ENCODE data around the gene PKD2. TPM values are rescaled to one million over a fixed set of nuclear protein-coding genes. Genes with fewer than 3 reads are reported as not detected.

The PKD2 gene
- total and polyA plus RNA-seq, 2 of the 13 experiments (the other 11 are each of a cell fraction or from before 2014, with no cell fraction given) = 5.6 to 9.1 TPM

GRCh38 chr4:88093874-88094273 is 86.4 kb downstream of the PKD2 start:
- POLR2A ChIA-PET = no interaction called here
- intact Hi-C loops (cut with micrococcal nuclease; ENCODE audit: unreplicated experiment) = no loop called here
- TF ChIP-seq ZFYVE20 (CRISPR knock-in tag; IDR thresholded peaks at IDR 0.05; ENCODE audit: borderline replicate concordance, low read depth) (no peak), KAT8 (CRISPR knock-in tag; IDR thresholded peaks at IDR 0.05) (no peak), ZNF75D (CRISPR knock-in tag; IDR thresholded peaks at IDR 0.05; ENCODE audit: borderline replicate concordance) (no peak), HOXA3 (CRISPR knock-in tag; IDR thresholded peaks at IDR 0.05) (no peak), BRF2 (CRISPR knock-in tag; IDR thresholded peaks at IDR 0.05) (no peak), RAD21 (CRISPR knock-in tag; IDR thresholded peaks at IDR 0.05) (no peak), ZNF629 (CRISPR knock-in tag; conservative IDR thresholded peaks at IDR 0.05) (no peak), ZNF788 (CRISPR knock-in tag; IDR thresholded peaks at IDR 0.05; ENCODE audit: borderline replicate concordance) (no peak), SP1 (IDR thresholded peaks at IDR 0.05) (no peak), SP1 (CRISPR knock-in tag; IDR thresholded peaks at IDR 0.05) (no peak), HNF1B (CRISPR knock-in tag; IDR thresholded peaks at IDR 0.05) (no peak), KAT2B (IDR thresholded peaks at IDR 0.05; ENCODE audit: borderline replicate concordance, low read depth, low read length) (no peak), ZSCAN20 (CRISPR knock-in tag; IDR thresholded peaks at IDR 0.05; ENCODE audit: borderline replicate concordance) (no peak), YEATS4 (CRISPR knock-in tag; IDR thresholded peaks at IDR 0.05; ENCODE audit: borderline replicate concordance) (no peak), THRA (CRISPR knock-in tag; IDR thresholded peaks at IDR 0.05; ENCODE audit: borderline replicate concordance) (no peak), RBAK (CRISPR knock-in tag; IDR thresholded peaks at IDR 0.05) (no peak), ZNF775 (CRISPR knock-in tag; IDR thresholded peaks at IDR 0.05; ENCODE audit: borderline replicate concordance) (no peak), NBN (conservative IDR thresholded peaks at IDR 0.05) (no peak), ZNF577 (CRISPR knock-in tag; IDR thresholded peaks at IDR 0.05; ENCODE audit: borderline replicate concordance, low read depth) (no peak)
- CTCF ChIA-PET (ENCODE audit: low intra/inter-chr PET ratio, low total read pairs) = no interaction called here
- in situ Hi-C loops (cut with HindIII; ENCODE audit: extremely low pct_ligation_motif_present, low pct_unique_long_range_greater_than_20kb) = no loop called here
- peaks cover 0 to 6% of the 10 kb centered on the region in 2 experiments; a peak in 2 of 5 replicates for H3K36me3 ChIP-seq (replicated peaks in 1 of 2; ENCODE audit: control insufficient read depth in 1 of 2, insufficient read depth in 2 of 2, low read length in 2 of 2)
- H3K27ac ChIP-seq (ENCODE audit: extremely low read length, insufficient read depth, low read length) = no peak overlapping the region
- no peak overlapping the region for H3K9ac ChIP-seq (ENCODE audit: insufficient read depth, low read depth, low read length)
- no peak for FAIRE-seq
- no peaks in the 10 kb centered on the region for H4K20me1 ChIP-seq (ENCODE audit: insufficient read depth, low read length)
- H3K4me3 ChIP-seq (replicated peaks in 1 of 3; ENCODE audit: insufficient read depth in 1 of 3, low read depth in 2 of 3, low read length in 3 of 3) = no peak overlapping the region
- 89% methylated on average over 5 of the region's 5 CpGs for WGBS (ENCODE audit: low lambda C conversion rate)
- H3K4me2 ChIP-seq (ENCODE audit: low read depth, low read length) = no peak overlapping the region
- no peaks in the 10 kb centered on the region for H3K9me3 ChIP-seq (ENCODE audit: low read length)
- no peak for ATAC-seq
- no peaks in the 10 kb centered on the region for H3K27me3 ChIP-seq (ENCODE audit: control insufficient read depth in 1 of 2, insufficient read depth in 2 of 2, low read length in 2 of 2)
- no peaks in the 10 kb centered on the region for H3K4me1 ChIP-seq (ENCODE audit: insufficient read depth, low read length)
- DNase-seq (ENCODE audit: low spot score) = no peak
- BruUV-seq (replicated peaks) = no TSS peak
- H2AFZ ChIP-seq (ENCODE audit: low read length) = no peak overlapping the region
- H3K79me2 ChIP-seq (ENCODE audit: insufficient read depth, low read length) = no peaks in the 10 kb centered on the region

Measured in HepG2 (cell line).